ENCODE measurements around the gene STK16.
"Not testable (repeated sequence)": the region's sequence is repeated elsewhere in the genome, so short reads cannot be mapped to it uniquely, and the experiment has no call there.

The STK16 gene

GRCh38 chr2:219287116-219287440 is 41.8 kb downstream of the STK16 start:
- DNase-seq (ENCODE audit: low read depth, low spot score): not testable (repeated sequence)

GRCh38 chr2:219287580-219288265 is 42.4 kb downstream of the STK16 start:
- DNase-seq (ENCODE audit: low read depth, low spot score): no peak

- DNase-seq (ENCODE audit: low read depth, low spot score): no peak
Observed at GRCh38 chr2:219289195-219289536, 43.9 kb downstream of the STK16 start.

GRCh38 chr2:219289537-219290361 is 44.5 kb downstream of the STK16 start:
- no peak for DNase-seq (ENCODE audit: low read depth, low spot score)

GRCh38 chr2:219290381-219291171 is 45.3 kb downstream of the STK16 start:
- no peak for DNase-seq (ENCODE audit: low read depth, low spot score)

GRCh38 chr2:219291394-219291793 is 46.1 kb downstream of the STK16 start:
- DNase-seq (ENCODE audit: low read depth, low spot score): no peak

- no peak for DNase-seq (ENCODE audit: low read depth, low spot score)
Observed at GRCh38 chr2:219291910-219292490, 46.7 kb downstream of the STK16 start.

- no peak for DNase-seq (ENCODE audit: low read depth, low spot score)
Observed at GRCh38 chr2:219292616-219293015, 47.3 kb downstream of the STK16 start.

GRCh38 chr2:219293736-219294231 is 48.5 kb downstream of the STK16 start:
- no peak for DNase-seq (ENCODE audit: low read depth, low spot score)

GRCh38 chr2:219294356-219295351 is 49.4 kb downstream of the STK16 start:
- DNase-seq (ENCODE audit: low read depth, low spot score): no peak

GRCh38 chr2:219296142-219296541 is 50.9 kb downstream of the STK16 start:
- no peak for DNase-seq (ENCODE audit: low read depth, low spot score)

GRCh38 chr2:219296631-219297391 is 51.5 kb downstream of the STK16 start:
- DNase-seq (ENCODE audit: low read depth, low spot score): no peak

- DNase-seq (ENCODE audit: low read depth, low spot score): no peak
Observed at GRCh38 chr2:219297766-219298456, 52.6 kb downstream of the STK16 start.

- DNase-seq (ENCODE audit: low read depth, low spot score): no peak
Observed at GRCh38 chr2:219298759-219299371, 53.6 kb downstream of the STK16 start.

- no peak for DNase-seq (ENCODE audit: low read depth, low spot score)
Observed at GRCh38 chr2:219299372-219299760, 54.1 kb downstream of the STK16 start.

Measured in smooth muscle cell of the brain vasculature (primary cell).